HepG2 (cell line): ENCODE results near the gene ARHGEF3. TPM values are rescaled to one million over a fixed set of nuclear protein-coding genes. Genes with fewer than 3 reads are reported as not detected.

Source experiments
- ATAC-seq: fragments of 200-7000 bp; cut with Tn5 transposase; 3 replicates; pipeline ENCODE4 v1.9.1; 2020; ENCODE audit warnings: mild to moderate bottlenecking, moderate library complexity
- BruUV-seq: library from RNA; stranded (reverse); fragments of 400-500 nt; replicated peaks from 2 replicates; lab custom pipeline; 2021; lab: Mats Ljungman, UMichigan
- CTCF ChIA-PET: fragments of 300-600 bp; formaldehyde crosslinking; extraction: SDS; loops from one replicate; lab custom pipeline; 2021; ENCODE audit warnings: low total read pairs, inconsistent platforms, low intra/inter-chr PET ratio; lab: Yijun Ruan, JAX
- POLR2A ChIA-PET: fragments of 350-600 bp; sonication (Branson Sonifier 250); formaldehyde crosslinking; loops from one replicate; lab custom pipeline; 2020; ENCODE audit warnings: antibody characterized with exemption, inconsistent platforms; lab: Yijun Ruan, JAX
- DNase-seq: peaks from one replicate; pipeline ENCODE4 v3.0.0-alpha.2; 2015; ENCODE audit warnings: low spot score
- FAIRE-seq: peaks from 3 replicates; lab custom pipeline; 2011; peaks lifted over from hg19 to GRCh38; lab: Jason Lieb, UNC
- H2AFZ ChIP-seq: one replicate; pipeline ENCODE4 v1.6.1; 2011; ENCODE audit warnings: low read length, inconsistent platforms
- H3K27ac ChIP-seq: fragments of 300-600 bp; 3 replicates; pipeline ENCODE4 v1.8.0; 2011; ENCODE audit warnings: mixed run types, mild to moderate bottlenecking, mixed read lengths, low read length, inconsistent platforms; ENCODE audit not compliant: insufficient read depth; ENCODE audit errors: extremely low read length
- H3K27me3 ChIP-seq, 2 experiments: fragments of 200-600 bp in 1 of 2; 2 replicates in 1 of 2; 3 replicates in 1 of 2; pipeline versions ENCODE4 v1.6.0 to v1.8.0; 2011; ENCODE audit warnings: low read length in 2 of 2, mild to moderate bottlenecking in 2 of 2, moderate library complexity in 2 of 2, inconsistent platforms in 1 of 2; ENCODE audit not compliant: insufficient read depth in 2 of 2, control insufficient read depth in 1 of 2
- H3K36me3 ChIP-seq, 2 experiments: fragments of 200-600 bp in 1 of 2; replicated peaks in 1 of 2; 2 replicates in 1 of 2; 3 replicates in 1 of 2; pipeline versions ENCODE4 v1.5.1 to v1.8.0; 2011; ENCODE audit warnings: low read length in 2 of 2, inconsistent platforms in 1 of 2; ENCODE audit not compliant: insufficient read depth in 2 of 2, control insufficient read depth in 1 of 2
- H3K4me1 ChIP-seq: 2 replicates; pipeline ENCODE4 v1.5.1; 2012; ENCODE audit warnings: low read length, inconsistent platforms; ENCODE audit not compliant: insufficient read depth
- H3K4me2 ChIP-seq: 2 replicates; pipeline ENCODE4 v1.6.0; 2011; ENCODE audit warnings: low read depth, low read length, inconsistent platforms
- H3K4me3 ChIP-seq, 3 experiments: fragments of 200-600 bp in 1 of 3; sonication (generic), shearing (Covaris generic) in 1 of 3; replicated peaks in 1 of 3; 2 replicates each; pipeline ENCODE4 v1.5.1; 2011 to 2016; ENCODE audit warnings: low read length in 3 of 3, inconsistent platforms in 2 of 3, low read depth in 2 of 3, mild to moderate bottlenecking in 2 of 3, control low read depth in 1 of 3, mixed read lengths in 1 of 3; ENCODE audit not compliant: insufficient read depth in 1 of 3
- H3K79me2 ChIP-seq: one replicate; pipeline ENCODE4 v1.6.1; 2011; ENCODE audit warnings: low read length, inconsistent platforms; ENCODE audit not compliant: insufficient read depth
- H3K9ac ChIP-seq: 2 replicates; pipeline ENCODE4 v1.6.0; 2011; ENCODE audit warnings: mild to moderate bottlenecking, low read depth, low read length, inconsistent platforms; ENCODE audit not compliant: insufficient read depth
- H3K9me3 ChIP-seq: 2 replicates; pipeline ENCODE4 v1.5.1; 2012; ENCODE audit warnings: mild to moderate bottlenecking, low read length
- H4K20me1 ChIP-seq: 2 replicates; pipeline ENCODE4 v1.6.0; 2011; ENCODE audit warnings: inconsistent platforms, mild to moderate bottlenecking, low read length, moderate library complexity; ENCODE audit not compliant: insufficient read depth
- FOSL2 ChIP-seq: sonication (generic); formaldehyde crosslinking; IDR thresholded peaks from 2 replicates; pipeline ENCODE4 v1.4.0; 2020; ENCODE audit warnings: missing genetic modification reagents
- KLF13 ChIP-seq: sonication (generic); formaldehyde crosslinking; IDR thresholded peaks from 2 replicates; pipeline ENCODE4 v1.4.0; 2020; ENCODE audit warnings: mild to moderate bottlenecking, missing genetic modification reagents
- MED8 ChIP-seq: sonication (generic); formaldehyde crosslinking; IDR thresholded peaks from 2 replicates; pipeline ENCODE4 v1.8.1; 2023; ENCODE audit warnings: mild to moderate bottlenecking, missing genetic modification reagents; ENCODE audit not compliant: insufficient replicate concordance
- NPAS2 ChIP-seq: sonication (generic); formaldehyde crosslinking; IDR thresholded peaks from 2 replicates; pipeline ENCODE4 v1.8.0; 2022; ENCODE audit warnings: mild to moderate bottlenecking, missing genetic modification reagents, borderline replicate concordance
- NR2F6 ChIP-seq, 2 experiments: IDR thresholded peaks; 2 replicates each; pipeline ENCODE4 v1.6.1; 2016; ENCODE audit warnings: antibody characterized with exemption in 1 of 2, mild to moderate bottlenecking in 1 of 2
- SKIL ChIP-seq: sonication (generic); formaldehyde crosslinking; IDR thresholded peaks from 2 replicates; pipeline ENCODE4 v1.8.0; 2022; ENCODE audit warnings: missing genetic modification reagents, mild to moderate bottlenecking, moderate library complexity, borderline replicate concordance
- ZNF260 ChIP-seq: sonication (generic); formaldehyde crosslinking; IDR thresholded peaks from 2 replicates; pipeline ENCODE4 v1.4.0; 2020; ENCODE audit warnings: missing genetic modification reagents, low read depth, mild to moderate bottlenecking, borderline replicate concordance
- ZNF484 ChIP-seq: sonication (generic); formaldehyde crosslinking; IDR thresholded peaks from 2 replicates; pipeline ENCODE4 v1.5.1; 2020; ENCODE audit warnings: mild to moderate bottlenecking, low read depth, missing genetic modification reagents, borderline replicate concordance
- ZNF510 ChIP-seq: sonication (generic); formaldehyde crosslinking; IDR thresholded peaks from 2 replicates; pipeline ENCODE4 v1.4.0; 2020; ENCODE audit warnings: low read depth, mild to moderate bottlenecking, missing genetic modification reagents
- ZNF530 ChIP-seq: sonication (generic); formaldehyde crosslinking; IDR thresholded peaks from 2 replicates; pipeline ENCODE4 v1.5.0; 2020; ENCODE audit warnings: low read depth, mild to moderate bottlenecking, missing genetic modification reagents
- WGBS: methylation state at CpG from one replicate; pipeline ENCODE4 v1.1.6; 2017; ENCODE audit warnings: low lambda C conversion rate; 5-methylcytosine and 5-hydroxymethylcytosine counted together
- in situ Hi-C: cut with HindIII; loops from 2 replicates; pipeline ENCODE4 v1.10.0; 2017; ENCODE audit warnings: low pct_unique_long_range_greater_than_20kb; ENCODE audit not compliant: extremely low pct_ligation_motif_present
- intact Hi-C: fragments of 100-400 bp; cut with micrococcal nuclease; formaldehyde crosslinking; loops from one replicate; pipeline ENCODE4 v1.10.0; 2022; ENCODE audit not compliant: unreplicated experiment
- polyA plus RNA-seq, 8 experiments: library from polyadenylated mRNA; depleted of rRNA in 3 of 8; stranded (reverse) in 7 of 8; unstranded in 1 of 8; fragments of >200 nt; fragmentation: Illumina TruSeq in 4 of 8; extraction: Trizol in 4 of 8; gene quantifications; 2 replicates each; pipeline versions ENCODE4 v1.2.1 to v1.2.3, GENCODE V29; 2011 to 2016; ENCODE audit warnings: low read depth in 4 of 8, missing spikeins in 1 of 8, mixed read lengths in 1 of 8; ENCODE audit not compliant: insufficient read depth in 1 of 8
- total RNA-seq, 5 experiments: library from RNA; depleted of rRNA; stranded (reverse); fragments of >200 nt; fragmentation: Illumina TruSeq; extraction: Trizol; gene quantifications; 2 replicates each; pipeline ENCODE4 v1.2.3, GENCODE V29; 2016; ENCODE audit warnings: low read depth in 1 of 5

ARHGEF3 gene
- total and polyA plus RNA-seq, 2 of the 13 experiments (the other 11 are each of a cell fraction or from before 2014, with no cell fraction given), result 14.8 to 23.1 TPM

GRCh38 chr3:56835650-56836227, 34.0 kb upstream of the ARHGEF3 start:
- H3K4me3 ChIP-seq, result no peak overlapping the region
- POLR2A ChIA-PET, result no interaction called here
- no peaks in the 10 kb centered on the region for H3K79me2 ChIP-seq
- CTCF ChIA-PET, result no interaction called here
- H2AFZ ChIP-seq, result no peak overlapping the region
- intact Hi-C loops, result no loop called here
- ATAC-seq (no peak), DNase-seq (no peak), FAIRE-seq (no peak)
- BruUV-seq, result no TSS peak
- no peak overlapping the region for H3K4me2 ChIP-seq
- in situ Hi-C loops, result no loop called here
- no peaks in the 10 kb centered on the region for H3K9me3 ChIP-seq
- TF ChIP-seq MED8 (CRISPR knock-in tag) (no peak), ZNF484 (CRISPR knock-in tag) (no peak), ZNF510 (CRISPR knock-in tag) (no peak), ZNF530 (no peak), NR2F6 (IDR thresholded peaks at IDR 0.05) (peak; percentile 21; the same call in 1 of the 2 replicates), NR2F6 (CRISPR knock-in tag; IDR thresholded peaks at IDR 0.05) (no peak), KLF13 (CRISPR knock-in tag) (no peak), ZNF260 (CRISPR knock-in tag) (no peak), FOSL2 (peak; percentile 48), NPAS2 (CRISPR knock-in tag) (no peak), SKIL (CRISPR knock-in tag) (no peak)
- no peak overlapping the region for H3K27ac ChIP-seq
- WGBS, result 76% methylated on average over 6 of the region's 6 CpGs
- H4K20me1 ChIP-seq, result no peaks in the 10 kb centered on the region
- H3K27me3 ChIP-seq, result no peaks in the 10 kb centered on the region
- no peaks in the 10 kb centered on the region for H3K36me3 ChIP-seq
- H3K9ac ChIP-seq, result no peak overlapping the region
- peaks cover 57% of the 10 kb centered on the region for H3K4me1 ChIP-seq
